H9 (cell line): ENCODE measurements around the gene SLC8B1. TPM values are rescaled to one million over a fixed set of nuclear protein-coding genes. Genes with fewer than 3 reads are reported as not detected.

Source experiments
- DNase-seq: peaks from one replicate; pipeline ENCODE4 v3.0.0-alpha.2; 2017
- H2AFZ ChIP-seq: one replicate; pipeline ENCODE4 v1.6.1; 2013; ENCODE audit warnings: mild to moderate bottlenecking, low read length, control low read depth, moderate library complexity
- H2AK5ac ChIP-seq: 2 replicates; pipeline ENCODE4 v1.6.1; 2013; ENCODE audit warnings: low read length, control low read depth, mixed read lengths; ENCODE audit not compliant: insufficient read length
- H2BK120ac ChIP-seq: one replicate; pipeline ENCODE4 v1.6.1; 2013; ENCODE audit warnings: low read depth, mild to moderate bottlenecking, low read length, control low read depth, inconsistent platforms; ENCODE audit not compliant: poor library complexity, severe bottlenecking
- H2BK12ac ChIP-seq: 2 replicates; pipeline ENCODE4 v1.6.1; 2013; ENCODE audit warnings: low read length, control low read depth, mixed read lengths, low read depth; ENCODE audit not compliant: insufficient read length
- H2BK15ac ChIP-seq: 2 replicates; pipeline ENCODE4 v1.6.1; 2013; ENCODE audit warnings: low read depth, low read length, control low read depth
- H2BK20ac ChIP-seq: one replicate; pipeline ENCODE4 v1.6.1; 2013; ENCODE audit warnings: low read depth, mild to moderate bottlenecking, low read length, control low read depth, inconsistent platforms; ENCODE audit not compliant: poor library complexity, severe bottlenecking
- H2BK5ac ChIP-seq: 2 replicates; pipeline ENCODE4 v1.6.1; 2013; ENCODE audit warnings: low read length, control low read depth, mixed read lengths; ENCODE audit not compliant: insufficient read length
- H3K14ac ChIP-seq: 2 replicates; pipeline ENCODE4 v1.6.1; 2013; ENCODE audit warnings: low read length, control low read depth; ENCODE audit not compliant: insufficient read depth
- H3K18ac ChIP-seq: 2 replicates; pipeline ENCODE4 v1.6.1; 2013; ENCODE audit warnings: low read depth, mild to moderate bottlenecking, mixed read lengths, low read length, control low read depth; ENCODE audit not compliant: insufficient read length
- H3K23ac ChIP-seq: 2 replicates; pipeline ENCODE4 v1.6.1; 2013; ENCODE audit warnings: low read length, control low read depth, mixed read lengths, low read depth; ENCODE audit not compliant: insufficient read length
- H3K23me2 ChIP-seq: 2 replicates; pipeline ENCODE4 v1.6.1; 2013; ENCODE audit warnings: low read depth, mild to moderate bottlenecking, mixed read lengths, low read length, control low read depth; ENCODE audit not compliant: insufficient read length, poor library complexity, severe bottlenecking
- H3K27ac ChIP-seq: 2 replicates; pipeline ENCODE4 v1.5.1; 2013; ENCODE audit warnings: low read length, control low read depth, mixed read lengths, low read depth; ENCODE audit not compliant: insufficient read length
- H3K27me3 ChIP-seq: 2 replicates; pipeline ENCODE4 v1.6.1; 2013; ENCODE audit warnings: low read length, control low read depth, inconsistent platforms; ENCODE audit not compliant: insufficient read depth
- H3K4ac ChIP-seq: 2 replicates; pipeline ENCODE4 v1.6.1; 2013; ENCODE audit warnings: low read depth, mild to moderate bottlenecking, control low read depth, inconsistent platforms, low read length, moderate library complexity
- H3K4me1 ChIP-seq: 2 replicates; pipeline ENCODE4 v1.6.1; 2013; ENCODE audit warnings: low read length, control low read depth, inconsistent platforms; ENCODE audit not compliant: insufficient read depth
- H3K4me2 ChIP-seq: 2 replicates; pipeline ENCODE4 v1.6.1; 2013; ENCODE audit warnings: low read length, control low read depth, mixed read lengths; ENCODE audit not compliant: insufficient read length, insufficient read depth
- H3K56ac ChIP-seq: 2 replicates; pipeline ENCODE4 v1.6.1; 2013; ENCODE audit warnings: low read depth, mild to moderate bottlenecking, mixed read lengths, low read length, control low read depth; ENCODE audit not compliant: insufficient read length
- H3K79me1 ChIP-seq: 2 replicates; pipeline ENCODE4 v1.6.1; 2013; ENCODE audit warnings: low read depth, mild to moderate bottlenecking, moderate library complexity, low read length, control low read depth, inconsistent platforms; ENCODE audit not compliant: insufficient read depth, poor library complexity, severe bottlenecking
- H3K79me2 ChIP-seq: 2 replicates; pipeline ENCODE4 v1.6.1; 2013; ENCODE audit warnings: low read length, control low read depth, inconsistent platforms; ENCODE audit not compliant: insufficient read depth
- H3K9ac ChIP-seq: 2 replicates; pipeline ENCODE4 v1.6.1; 2013; ENCODE audit warnings: low read length, control low read depth, mixed read lengths; ENCODE audit not compliant: insufficient read length; ENCODE audit errors: extremely low read depth
- H3K9me3 ChIP-seq: one replicate; pipeline ENCODE4 v1.6.1; 2013; ENCODE audit warnings: low read depth, low read length, inconsistent platforms; ENCODE audit not compliant: control insufficient read depth
- H3T11ph ChIP-seq: one replicate; pipeline ENCODE4 v1.6.1; 2013; ENCODE audit warnings: mild to moderate bottlenecking, low read length, control low read depth, inconsistent platforms
- H4K20me1 ChIP-seq: one replicate; pipeline ENCODE4 v1.6.1; 2013; ENCODE audit not compliant: control insufficient read depth, insufficient read length, insufficient read depth
- H4K5ac ChIP-seq: 2 replicates; pipeline ENCODE4 v1.6.1; 2013; ENCODE audit warnings: low read depth, mild to moderate bottlenecking, mixed read lengths, low read length, control low read depth; ENCODE audit not compliant: insufficient read length
- H4K8ac ChIP-seq: replicated peaks from 2 replicates; pipeline ENCODE4 v1.6.1; 2013; ENCODE audit warnings: low read length, control low read depth, mixed read lengths, low read depth; ENCODE audit not compliant: insufficient read length
- H4K91ac ChIP-seq: 2 replicates; pipeline ENCODE4 v1.6.1; 2013; ENCODE audit warnings: low read depth, mild to moderate bottlenecking, moderate library complexity, mixed read lengths, low read length, control low read depth; ENCODE audit not compliant: insufficient read length
- H3K27ac Mint-ChIP-seq, 3 experiments: 2 replicates in 2 of 3; 3 replicates in 1 of 3; pipeline ENCODE4 v1.8.0; 2020 to 2021; ENCODE audit warnings: mixed read lengths in 3 of 3, mild to moderate bottlenecking in 1 of 3, moderate library complexity in 1 of 3
- H3K27me3 Mint-ChIP-seq: 2 replicates; pipeline ENCODE4 v1.8.0; 2021; ENCODE audit warnings: low read depth, mild to moderate bottlenecking, moderate library complexity, mixed read lengths
- H3K36me3 Mint-ChIP-seq, 3 experiments: 2 replicates in 2 of 3; 3 replicates in 1 of 3; pipeline ENCODE4 v1.8.0; 2020 to 2021; ENCODE audit warnings: low read depth in 3 of 3, mixed read lengths in 3 of 3; ENCODE audit not compliant: insufficient read depth in 1 of 3
- H3K4me1 Mint-ChIP-seq, 2 experiments: 2 replicates each; pipeline ENCODE4 v1.8.0; 2020; ENCODE audit warnings: mixed read lengths in 2 of 2
- H3K4me3 Mint-ChIP-seq, 2 experiments: 2 replicates in 1 of 2; 3 replicates in 1 of 2; pipeline ENCODE4 v1.8.0; 2020 to 2021; ENCODE audit warnings: mild to moderate bottlenecking in 2 of 2, mixed read lengths in 2 of 2, moderate library complexity in 1 of 2
- H3K9me3 Mint-ChIP-seq, 2 experiments: 2 replicates in 1 of 2; 3 replicates in 1 of 2; pipeline ENCODE4 v1.8.0; 2020; ENCODE audit warnings: mild to moderate bottlenecking in 2 of 2, mixed read lengths in 2 of 2, moderate library complexity in 1 of 2
- WGBS: extraction: QIAGEN DNeasy Blood & Tissue Kit; methylation state at CpG from one replicate; pipeline ENCODE4 v1.1.7; 2013; ENCODE audit warnings: missing lambda C conversion rate, low lambda C conversion rate, mixed read lengths; ENCODE audit not compliant: insufficient read length; ENCODE audit errors: extremely low coverage; 5-methylcytosine and 5-hydroxymethylcytosine counted together
- total RNA-seq: library from RNA; stranded (reverse); gene quantifications from 2 replicates; pipeline ENCODE4 v1.2.1, GENCODE V29; 2021
- TF ChIP-seq, protein P1 (sequence below): fragments of 200-600 bp; sonication (generic); conservative IDR thresholded peaks from 3 replicates; pipeline ENCODE4 v1.8.0; 2021; ENCODE audit warnings: antibody characterized with exemption, mild to moderate bottlenecking

Gene SLC8B1
- total RNA-seq, 1 experiment from 2014 or later = 10.4 TPM

DNA sequence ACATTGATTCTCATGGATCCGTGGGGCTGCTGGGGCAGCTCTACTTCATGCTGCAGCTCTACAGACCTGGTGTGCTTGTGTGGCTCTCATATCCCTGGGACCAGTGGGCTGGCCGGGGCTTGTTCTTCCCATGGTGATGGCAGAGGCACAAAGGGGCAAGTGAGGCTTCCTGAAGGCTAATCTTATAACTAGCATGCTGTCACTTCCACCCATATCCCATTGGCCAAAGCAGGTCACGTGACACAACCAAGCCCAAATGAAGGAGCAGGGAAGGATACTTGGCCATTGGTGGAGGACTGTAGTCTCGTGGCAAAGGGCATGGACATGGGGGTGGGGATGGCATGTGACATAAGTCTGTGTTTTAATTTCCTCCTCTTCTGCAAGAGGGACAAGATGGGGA lies 33.4 kb upstream of the SLC8B1 start:
- no peak overlapping the region for H2BK12ac ChIP-seq
- no peak overlapping the region for H3K9ac ChIP-seq
- H3K56ac ChIP-seq = no peak overlapping the region
- H4K20me1 ChIP-seq = no peaks in the 10 kb centered on the region
- no peak overlapping the region for H2BK120ac ChIP-seq
- no peak overlapping the region for H4K5ac ChIP-seq
- H3K27ac Mint-ChIP-seq = peak overlapping the region in 1 of 3 experiments; percentile 27; a peak in 1 of 7 replicates
- no peak overlapping the region for H2BK15ac ChIP-seq
- no peak overlapping the region for H3K4me2 ChIP-seq
- H3K27ac ChIP-seq = no peak overlapping the region
- H3T11ph ChIP-seq = no peak overlapping the region
- H2BK20ac ChIP-seq = no peak overlapping the region
- no peaks in the 10 kb centered on the region for H3K27me3 Mint-ChIP-seq
- no peaks in the 10 kb centered on the region for H3K4me1 ChIP-seq
- H3K79me2 ChIP-seq = no peaks in the 10 kb centered on the region
- WGBS = no CpG with 5 or more reads among the region's 4 CpGs
- no peak overlapping the region for H2BK5ac ChIP-seq
- H4K8ac ChIP-seq = no peak overlapping the region
- peaks cover 7 to 21% (median 15%) of the 10 kb centered on the region in 3 experiments; a peak in 6 of 7 replicates for H3K36me3 Mint-ChIP-seq
- no peak overlapping the region for H2AFZ ChIP-seq
- H3K27me3 ChIP-seq = no peaks in the 10 kb centered on the region
- H4K91ac ChIP-seq = no peak overlapping the region
- no peak for DNase-seq
- H3K79me1 ChIP-seq = peaks cover 2% of the 10 kb centered on the region
- no peaks in the 10 kb centered on the region for H3K23me2 ChIP-seq
- no peaks in the 10 kb centered on the region for H3K9me3 Mint-ChIP-seq
- TF ChIP-seq, protein P1, sequence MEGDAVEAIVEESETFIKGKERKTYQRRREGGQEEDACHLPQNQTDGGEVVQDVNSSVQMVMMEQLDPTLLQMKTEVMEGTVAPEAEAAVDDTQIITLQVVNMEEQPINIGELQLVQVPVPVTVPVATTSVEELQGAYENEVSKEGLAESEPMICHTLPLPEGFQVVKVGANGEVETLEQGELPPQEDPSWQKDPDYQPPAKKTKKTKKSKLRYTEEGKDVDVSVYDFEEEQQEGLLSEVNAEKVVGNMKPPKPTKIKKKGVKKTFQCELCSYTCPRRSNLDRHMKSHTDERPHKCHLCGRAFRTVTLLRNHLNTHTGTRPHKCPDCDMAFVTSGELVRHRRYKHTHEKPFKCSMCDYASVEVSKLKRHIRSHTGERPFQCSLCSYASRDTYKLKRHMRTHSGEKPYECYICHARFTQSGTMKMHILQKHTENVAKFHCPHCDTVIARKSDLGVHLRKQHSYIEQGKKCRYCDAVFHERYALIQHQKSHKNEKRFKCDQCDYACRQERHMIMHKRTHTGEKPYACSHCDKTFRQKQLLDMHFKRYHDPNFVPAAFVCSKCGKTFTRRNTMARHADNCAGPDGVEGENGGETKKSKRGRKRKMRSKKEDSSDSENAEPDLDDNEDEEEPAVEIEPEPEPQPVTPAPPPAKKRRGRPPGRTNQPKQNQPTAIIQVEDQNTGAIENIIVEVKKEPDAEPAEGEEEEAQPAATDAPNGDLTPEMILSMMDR = no peak
- no peak overlapping the region for H3K4me3 Mint-ChIP-seq
- 0 out of 4 replicates have a peak, but pooled peaks cover 0 to 2% of the 10 kb centered on the region in 2 experiments for H3K4me1 Mint-ChIP-seq
- H3K9me3 ChIP-seq = no peaks in the 10 kb centered on the region
- H3K23ac ChIP-seq = no peak overlapping the region
- H2AK5ac ChIP-seq = no peak overlapping the region
- no peak overlapping the region for H3K18ac ChIP-seq
- H3K14ac ChIP-seq = no peak overlapping the region
- no peak overlapping the region for H3K4ac ChIP-seq
